ENCODE measurements around the gene CACNA1A.

CACNA1A gene

DNA sequence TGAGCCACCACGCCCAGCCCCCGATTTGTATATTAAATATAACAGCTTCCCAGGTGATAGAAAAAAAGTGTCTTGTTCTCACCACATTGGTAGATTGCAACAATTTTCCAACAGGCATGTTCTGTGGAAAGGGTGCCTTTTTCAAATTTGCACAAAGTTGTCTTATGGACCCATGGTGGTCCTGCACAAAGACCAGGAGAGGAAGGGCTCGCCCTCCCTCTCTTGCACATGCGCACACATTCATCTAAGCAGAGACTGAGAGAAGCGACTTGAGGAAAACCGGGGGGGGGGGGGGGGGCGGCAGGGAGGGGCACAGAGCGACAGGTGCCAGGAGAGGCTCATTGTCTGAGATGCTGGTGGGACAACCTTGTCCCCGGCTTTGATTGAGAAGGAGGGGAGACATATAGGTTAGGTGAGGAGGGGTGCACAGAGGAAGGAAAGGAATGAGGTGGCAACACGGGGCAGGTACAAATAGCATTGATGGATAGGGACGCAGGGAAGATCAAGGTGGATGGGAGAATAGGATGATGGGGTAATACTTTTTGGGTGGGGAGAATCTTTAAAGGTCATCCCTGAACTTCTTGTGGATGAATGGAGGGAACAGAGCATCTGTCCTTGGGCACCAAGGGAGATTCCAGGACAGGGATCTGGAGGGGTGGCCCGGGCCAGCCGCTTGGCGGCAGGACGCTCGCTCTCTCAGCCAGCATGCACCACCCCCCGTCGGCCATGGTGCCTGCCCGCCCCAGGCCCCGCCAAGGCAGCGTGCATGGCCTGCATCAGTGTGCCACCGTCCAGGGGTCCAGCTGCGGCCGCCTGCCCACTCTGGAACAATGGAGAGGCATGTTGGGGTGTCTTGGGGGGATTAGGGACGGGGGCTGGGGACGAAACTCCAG is 280.1 kb downstream of the CACNA1A start:
- TF ChIP-seq, protein P1, sequence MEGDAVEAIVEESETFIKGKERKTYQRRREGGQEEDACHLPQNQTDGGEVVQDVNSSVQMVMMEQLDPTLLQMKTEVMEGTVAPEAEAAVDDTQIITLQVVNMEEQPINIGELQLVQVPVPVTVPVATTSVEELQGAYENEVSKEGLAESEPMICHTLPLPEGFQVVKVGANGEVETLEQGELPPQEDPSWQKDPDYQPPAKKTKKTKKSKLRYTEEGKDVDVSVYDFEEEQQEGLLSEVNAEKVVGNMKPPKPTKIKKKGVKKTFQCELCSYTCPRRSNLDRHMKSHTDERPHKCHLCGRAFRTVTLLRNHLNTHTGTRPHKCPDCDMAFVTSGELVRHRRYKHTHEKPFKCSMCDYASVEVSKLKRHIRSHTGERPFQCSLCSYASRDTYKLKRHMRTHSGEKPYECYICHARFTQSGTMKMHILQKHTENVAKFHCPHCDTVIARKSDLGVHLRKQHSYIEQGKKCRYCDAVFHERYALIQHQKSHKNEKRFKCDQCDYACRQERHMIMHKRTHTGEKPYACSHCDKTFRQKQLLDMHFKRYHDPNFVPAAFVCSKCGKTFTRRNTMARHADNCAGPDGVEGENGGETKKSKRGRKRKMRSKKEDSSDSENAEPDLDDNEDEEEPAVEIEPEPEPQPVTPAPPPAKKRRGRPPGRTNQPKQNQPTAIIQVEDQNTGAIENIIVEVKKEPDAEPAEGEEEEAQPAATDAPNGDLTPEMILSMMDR (conservative IDR thresholded peaks at IDR 0.05; ENCODE audit: low read depth, low read length) = no peak
- H3K4me3 ChIP-seq (ENCODE audit: low read depth, low read length) = no peak overlapping the region
- DNase-seq (ENCODE audit: low read depth) = no peak

DNA sequence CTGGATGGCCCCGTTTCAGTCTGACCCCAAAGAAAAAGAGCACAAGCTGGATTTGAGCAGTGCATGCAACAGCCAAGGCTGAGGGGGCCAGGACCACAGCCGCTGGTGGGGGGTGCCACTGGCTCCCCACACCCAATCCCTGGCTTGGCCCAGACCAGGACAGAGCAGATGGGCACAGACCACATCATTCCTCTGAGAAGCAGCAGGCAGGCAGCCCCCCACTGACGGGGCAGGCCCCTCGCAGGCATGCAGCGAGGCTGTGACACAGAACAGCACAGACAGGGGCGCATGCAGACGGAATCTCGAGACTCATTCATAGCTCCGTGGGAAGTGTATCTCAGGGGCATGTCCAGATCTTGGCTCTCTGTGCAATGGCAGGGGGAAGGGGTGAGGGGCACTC is 281.2 kb downstream of the CACNA1A start:
- DNase-seq (ENCODE audit: low read depth) = no peak

DNA sequence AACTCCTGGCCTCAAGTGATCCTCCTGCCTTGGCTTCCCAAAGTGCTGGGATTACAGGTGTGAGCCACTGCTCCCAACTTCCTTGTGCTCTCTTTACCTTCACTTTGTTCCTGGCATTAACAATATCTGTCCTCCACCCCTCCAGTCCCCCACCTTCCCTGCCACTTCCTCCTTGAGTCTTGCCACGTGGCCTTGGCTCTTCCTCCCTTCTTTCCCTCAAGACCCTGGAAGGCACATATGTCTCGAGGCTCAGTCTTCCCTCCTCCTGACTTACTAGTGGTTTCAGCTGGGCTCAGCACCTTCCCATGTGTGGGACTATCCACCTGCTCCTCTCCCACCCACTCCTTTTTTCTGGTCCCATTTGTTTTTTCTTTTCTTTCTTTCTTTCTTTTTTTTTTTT is 285.4 kb downstream of the CACNA1A start:
- no peak for DNase-seq (ENCODE audit: low read depth)
- H3K4me3 ChIP-seq (ENCODE audit: low read depth, low read length) = no peak overlapping the region
- TF ChIP-seq, protein P1 (conservative IDR thresholded peaks at IDR 0.05; ENCODE audit: low read depth, low read length) = no peak

More for the DNA sequence above, 281.2 kb downstream of the CACNA1A start:
- no peak overlapping the region for H3K4me3 ChIP-seq (ENCODE audit: low read depth, low read length)
- TF ChIP-seq, protein P1 (conservative IDR thresholded peaks at IDR 0.05; ENCODE audit: low read depth, low read length) = no peak

DNA sequence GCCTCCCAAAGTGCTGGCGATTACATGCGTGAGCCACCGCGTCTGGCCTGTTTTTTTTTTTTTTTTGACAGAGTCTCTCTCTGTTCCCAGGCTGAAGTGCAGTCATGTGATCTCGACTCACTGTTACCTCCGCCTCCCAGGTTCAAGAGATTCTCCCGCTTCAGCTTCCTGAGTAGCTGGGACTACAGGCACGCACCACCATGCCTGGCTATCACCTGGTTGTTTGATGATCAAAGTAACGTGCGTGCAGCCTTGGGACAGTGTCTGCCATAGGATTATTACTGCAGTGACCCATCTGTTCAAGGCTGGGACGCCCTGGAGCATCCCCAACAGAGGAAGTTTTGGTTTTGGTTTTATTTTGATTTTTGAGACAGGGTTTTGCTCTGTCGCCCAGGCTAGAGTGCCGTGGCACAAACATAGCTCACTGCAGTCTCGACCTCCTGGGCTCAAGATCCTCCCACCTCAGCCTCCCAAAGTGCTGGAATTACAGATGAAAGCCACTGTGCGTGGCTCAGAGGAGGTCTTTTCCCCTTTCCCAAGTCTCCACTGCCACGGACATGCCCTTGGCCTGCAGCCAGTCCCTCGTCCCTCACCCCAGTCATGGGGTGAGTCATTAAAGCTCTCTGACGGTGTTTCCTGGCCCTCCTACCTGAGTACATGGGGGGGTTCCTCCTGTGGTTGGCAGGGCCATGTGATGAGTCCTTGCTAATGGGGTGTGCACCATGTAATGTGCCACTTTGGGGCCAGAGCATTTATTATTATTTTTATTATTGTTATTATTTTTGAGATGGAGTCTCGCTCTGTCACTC is 290.5 kb downstream of the CACNA1A start:
- no peak overlapping the region for H3K4me3 ChIP-seq (ENCODE audit: low read depth, low read length)
- no peak for DNase-seq (ENCODE audit: low read depth)
- TF ChIP-seq, protein P1 (conservative IDR thresholded peaks at IDR 0.05; ENCODE audit: low read depth, low read length) = no peak

DNA sequence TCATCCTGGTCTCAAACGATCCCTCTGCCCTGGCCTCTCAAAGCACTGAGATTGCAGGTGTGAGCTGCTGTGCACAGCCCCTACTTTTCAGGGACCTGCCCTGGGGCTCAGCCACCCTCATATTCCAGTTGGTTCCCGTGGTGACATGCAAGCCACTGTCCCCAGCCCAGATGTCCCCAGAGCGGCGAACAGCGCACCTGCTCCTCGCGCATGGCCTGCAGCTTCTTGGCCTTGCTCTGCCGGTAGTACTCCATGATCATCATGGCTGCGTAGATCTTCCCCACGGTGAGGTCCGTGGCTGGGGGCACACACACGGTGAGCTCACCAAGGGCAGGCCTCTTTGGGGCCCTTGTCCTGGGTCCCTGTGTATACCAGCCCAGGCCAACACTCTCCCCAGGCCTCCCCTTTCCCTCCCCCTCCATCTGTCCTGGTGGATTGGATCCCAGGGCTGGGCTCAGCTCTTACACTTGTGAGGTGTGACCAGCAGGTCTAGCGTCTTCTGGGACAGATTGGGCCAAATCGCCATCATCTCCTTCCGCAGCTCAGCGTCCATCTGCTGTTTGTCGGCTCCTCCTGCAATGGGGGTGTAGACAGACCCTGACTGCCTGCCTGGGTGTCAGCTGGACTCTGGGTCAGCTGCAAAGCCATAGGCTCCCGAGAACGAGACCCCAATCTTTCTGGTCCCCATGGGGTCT is 292.1 kb downstream of the CACNA1A start:
- TF ChIP-seq, protein P1 (conservative IDR thresholded peaks at IDR 0.05; ENCODE audit: low read depth, low read length) = no peak
- DNase-seq (ENCODE audit: low read depth) = no peak
- H3K4me3 ChIP-seq (ENCODE audit: low read depth, low read length) = no peak overlapping the region

DNA sequence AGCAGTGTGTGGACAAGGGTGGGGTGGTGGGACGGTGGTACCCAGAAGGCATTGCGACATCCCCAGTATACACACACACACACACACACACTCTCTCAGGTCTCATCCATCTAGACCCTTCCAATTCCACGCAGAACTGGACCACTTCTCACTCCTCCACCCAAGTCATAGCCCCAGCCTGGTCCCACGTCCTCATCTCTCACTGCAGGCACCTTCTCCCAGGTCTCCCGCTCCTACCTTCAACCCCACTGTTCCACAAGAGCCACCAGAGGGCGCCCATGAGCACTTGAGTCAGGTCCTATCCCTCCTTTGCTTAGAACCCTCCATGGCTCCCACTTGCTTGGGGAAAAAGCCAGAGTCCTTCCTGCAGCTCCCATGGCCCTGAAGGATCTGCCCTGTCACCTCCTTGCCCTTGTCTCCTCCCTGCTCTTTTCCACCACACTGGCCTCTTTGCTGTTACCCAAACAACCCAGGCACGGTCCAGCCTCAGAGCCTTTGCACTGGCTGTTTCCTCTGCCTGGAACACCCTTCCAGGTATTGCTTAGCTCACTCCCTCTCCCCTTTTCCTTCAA is 293.4 kb downstream of the CACNA1A start:
- TF ChIP-seq, protein P1 (conservative IDR thresholded peaks at IDR 0.05; ENCODE audit: low read depth, low read length) = peak; percentile 70
- H3K4me3 ChIP-seq (ENCODE audit: low read depth, low read length) = no peak overlapping the region
- DNase-seq (ENCODE audit: low read depth) = peak; percentile 66

Measured in choroid plexus epithelial cell (primary cell).